Measurements from ENCODE around the gene SLC41A2. TPM values are rescaled to one million over a fixed set of nuclear protein-coding genes. Genes with fewer than 3 reads are reported as not detected.

The SLC41A2 gene, protein sequence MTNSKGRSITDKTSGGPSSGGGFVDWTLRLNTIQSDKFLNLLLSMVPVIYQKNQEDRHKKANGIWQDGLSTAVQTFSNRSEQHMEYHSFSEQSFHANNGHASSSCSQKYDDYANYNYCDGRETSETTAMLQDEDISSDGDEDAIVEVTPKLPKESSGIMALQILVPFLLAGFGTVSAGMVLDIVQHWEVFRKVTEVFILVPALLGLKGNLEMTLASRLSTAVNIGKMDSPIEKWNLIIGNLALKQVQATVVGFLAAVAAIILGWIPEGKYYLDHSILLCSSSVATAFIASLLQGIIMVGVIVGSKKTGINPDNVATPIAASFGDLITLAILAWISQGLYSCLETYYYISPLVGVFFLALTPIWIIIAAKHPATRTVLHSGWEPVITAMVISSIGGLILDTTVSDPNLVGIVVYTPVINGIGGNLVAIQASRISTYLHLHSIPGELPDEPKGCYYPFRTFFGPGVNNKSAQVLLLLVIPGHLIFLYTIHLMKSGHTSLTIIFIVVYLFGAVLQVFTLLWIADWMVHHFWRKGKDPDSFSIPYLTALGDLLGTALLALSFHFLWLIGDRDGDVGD
- total RNA-seq: 11.7 and 14.7 TPM in 2 replicates

DNA sequence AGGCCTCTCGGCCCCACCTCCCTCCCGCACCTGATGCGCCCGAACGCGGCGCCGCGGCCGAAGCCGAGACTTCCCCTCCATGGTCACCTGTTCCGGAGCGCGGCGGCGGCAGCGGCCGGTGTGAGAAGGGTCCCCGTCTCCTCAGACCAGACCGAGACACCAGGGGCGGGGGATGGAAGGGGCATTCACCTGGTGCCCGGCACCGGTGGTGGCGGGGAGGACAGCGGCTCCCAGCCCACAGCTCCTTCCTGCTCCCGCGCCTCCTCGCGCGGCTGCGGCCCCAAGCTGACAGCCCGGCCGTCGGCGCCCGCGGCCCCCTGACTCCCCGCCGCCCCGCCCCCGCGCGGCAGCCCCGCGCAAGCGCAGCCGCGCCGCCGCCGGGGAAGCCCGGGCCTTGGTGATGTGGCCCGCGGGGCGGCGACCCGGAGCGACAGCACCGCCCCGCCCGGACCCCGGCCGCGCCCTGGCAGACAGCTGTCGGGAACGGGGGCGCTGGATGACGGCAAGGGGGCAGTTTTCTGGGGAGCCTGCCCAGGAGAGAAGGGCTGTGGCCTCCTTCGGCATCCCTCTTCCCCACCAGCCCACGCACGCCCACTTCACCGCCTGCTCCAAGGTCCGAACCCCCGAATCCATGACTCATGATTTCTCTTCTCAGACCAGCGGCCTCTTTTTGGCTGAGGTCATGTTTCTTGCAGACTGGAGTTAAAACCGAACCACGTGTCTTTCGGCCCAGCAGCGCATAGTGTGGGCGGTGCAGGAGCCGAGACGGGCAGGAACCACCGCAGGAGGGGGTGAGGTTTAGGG is at the start of gene SLC41A2:
Gene SLC41A2 (minus strand): TSS at position 290 of the 804 bp plus-strand sequence. CDS start 29,763 bp downstream, outside the sequence.

DNA sequence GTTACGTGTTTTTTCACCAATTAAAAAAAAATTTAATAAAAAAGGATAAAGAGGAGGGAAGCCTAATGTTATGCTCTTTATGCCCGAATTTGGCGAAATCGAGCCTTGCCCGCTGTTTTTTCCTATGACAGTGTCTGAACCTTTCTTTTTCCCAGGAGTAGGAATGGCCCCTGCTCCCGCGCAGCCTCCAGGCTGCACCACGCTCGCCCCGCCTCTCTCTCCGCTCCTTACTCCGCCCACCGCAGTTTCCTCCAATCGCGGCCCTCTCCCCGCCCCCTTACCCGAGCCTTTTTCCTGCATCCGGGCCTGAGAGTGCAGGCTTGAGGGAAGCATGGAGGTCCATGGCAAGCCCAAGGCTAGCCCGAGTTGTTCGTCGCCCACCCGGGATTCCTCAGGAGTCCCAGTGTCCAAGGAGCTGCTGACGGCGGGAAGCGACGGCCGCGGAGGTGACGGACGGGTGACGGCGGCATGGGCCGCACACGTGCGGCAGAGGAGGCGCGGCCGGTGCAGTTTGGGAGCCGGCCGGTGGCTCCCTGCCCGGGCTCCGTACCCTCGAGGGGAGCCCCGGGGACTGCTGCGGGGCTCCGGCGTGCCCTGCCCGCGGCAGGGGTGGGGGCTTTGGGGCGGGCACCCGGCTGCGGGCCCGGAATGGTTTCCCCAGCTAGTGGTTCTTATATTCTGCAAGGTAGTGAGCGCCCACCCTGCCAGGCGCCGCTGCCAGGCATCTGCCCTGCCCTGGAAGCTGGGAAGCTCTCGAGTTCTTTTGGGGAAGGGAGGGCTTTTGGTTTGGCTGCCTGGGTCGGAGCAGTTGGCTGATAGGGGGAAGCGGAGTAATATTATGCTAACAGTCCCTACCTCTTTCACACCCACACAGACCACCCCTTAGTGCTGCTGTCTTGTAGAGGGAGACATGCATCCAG is 28.2 kb upstream of the SLC41A2 start, which contains the start of gene NOPCHAP1:
Gene NOPCHAP1 (plus strand): TSS at position 295 of the 920 bp plus-strand sequence. CDS start 37 bp downstream, at position 332.

Other genes with a start within 250 kb of the SLC41A2 start
- gene NOPCHAP1, start 28.0 kb upstream of the SLC41A2 start, total RNA-seq: 7.3 and 8.8 TPM in 2 replicates
- gene ALDH1L2, start 126.2 kb upstream of the SLC41A2 start, total RNA-seq: 18.4 and 21.1 TPM in 2 replicates
- gene WASHC4, start 149.4 kb upstream of the SLC41A2 start, total RNA-seq: 70.5 and 83.1 TPM in 2 replicates

All from subcutaneous preadipocyte (primary cell).